Stimulated activated naive CD4-positive, alpha-beta T cell (primary cell): Measurements from ENCODE around the gene CDX1.
"Not testable (repeated sequence)": the region's sequence is repeated elsewhere in the genome, so short reads cannot be mapped to it uniquely, and the experiment has no call there.

Source experiments
- DNase-seq, 6 experiments: peaks; one replicate each; lab custom pipeline; 2025; lab: John Stamatoyannopoulos, UW

CDX1 gene

GRCh38 chr5:150233706-150234105 lies 67.1 kb downstream of the CDX1 start:
- not testable (repeated sequence) for DNase-seq
